Measurements from ENCODE around the gene CLSTN2. TPM values are rescaled to one million over a fixed set of nuclear protein-coding genes. Genes with fewer than 3 reads are reported as not detected.

The CLSTN2 gene
- total RNA-seq, 4 donors from 2014 or later: 2.7 to 5.0 (median 3.1) TPM

DNA sequence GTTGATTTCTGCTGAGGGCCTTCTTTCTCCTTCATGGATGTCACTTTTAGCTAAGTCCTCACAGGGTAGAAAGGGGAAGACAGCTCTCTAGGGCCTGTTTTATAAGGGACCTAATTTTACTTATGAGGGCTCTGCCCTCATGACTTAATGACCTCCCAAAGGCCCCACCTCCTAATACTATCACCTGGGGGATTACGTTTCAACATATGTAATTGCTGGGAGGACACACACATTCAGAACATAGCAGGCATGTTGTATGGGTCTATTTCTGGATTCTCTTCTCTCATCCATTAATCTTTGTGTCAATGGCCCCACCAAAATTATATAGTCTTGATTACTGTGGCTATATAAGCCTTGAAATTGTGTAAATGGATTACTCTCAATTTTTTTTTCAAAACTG, 255.0 kb downstream of the CLSTN2 start:
- Histone ChIP-seq H3K9me3 (no peaks in the 10 kb centered on the region), H3K27ac (no peak overlapping the region), H3K4me3 (no peak overlapping the region), H3K4me1 (peaks cover 0 to 9% (median 0%) of the 10 kb centered on the region in 4 donors), H3K27me3 (no peaks in the 10 kb centered on the region), H3K36me3 (no peaks in the 10 kb centered on the region)
- DNase-seq: no peak
- TF ChIP-seq, protein P1, sequence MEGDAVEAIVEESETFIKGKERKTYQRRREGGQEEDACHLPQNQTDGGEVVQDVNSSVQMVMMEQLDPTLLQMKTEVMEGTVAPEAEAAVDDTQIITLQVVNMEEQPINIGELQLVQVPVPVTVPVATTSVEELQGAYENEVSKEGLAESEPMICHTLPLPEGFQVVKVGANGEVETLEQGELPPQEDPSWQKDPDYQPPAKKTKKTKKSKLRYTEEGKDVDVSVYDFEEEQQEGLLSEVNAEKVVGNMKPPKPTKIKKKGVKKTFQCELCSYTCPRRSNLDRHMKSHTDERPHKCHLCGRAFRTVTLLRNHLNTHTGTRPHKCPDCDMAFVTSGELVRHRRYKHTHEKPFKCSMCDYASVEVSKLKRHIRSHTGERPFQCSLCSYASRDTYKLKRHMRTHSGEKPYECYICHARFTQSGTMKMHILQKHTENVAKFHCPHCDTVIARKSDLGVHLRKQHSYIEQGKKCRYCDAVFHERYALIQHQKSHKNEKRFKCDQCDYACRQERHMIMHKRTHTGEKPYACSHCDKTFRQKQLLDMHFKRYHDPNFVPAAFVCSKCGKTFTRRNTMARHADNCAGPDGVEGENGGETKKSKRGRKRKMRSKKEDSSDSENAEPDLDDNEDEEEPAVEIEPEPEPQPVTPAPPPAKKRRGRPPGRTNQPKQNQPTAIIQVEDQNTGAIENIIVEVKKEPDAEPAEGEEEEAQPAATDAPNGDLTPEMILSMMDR (IDR thresholded peaks at IDR 0.05): no peak
- no peak for TF ChIP-seq POLR2A (IDR thresholded peaks at IDR 0.05)

DNA sequence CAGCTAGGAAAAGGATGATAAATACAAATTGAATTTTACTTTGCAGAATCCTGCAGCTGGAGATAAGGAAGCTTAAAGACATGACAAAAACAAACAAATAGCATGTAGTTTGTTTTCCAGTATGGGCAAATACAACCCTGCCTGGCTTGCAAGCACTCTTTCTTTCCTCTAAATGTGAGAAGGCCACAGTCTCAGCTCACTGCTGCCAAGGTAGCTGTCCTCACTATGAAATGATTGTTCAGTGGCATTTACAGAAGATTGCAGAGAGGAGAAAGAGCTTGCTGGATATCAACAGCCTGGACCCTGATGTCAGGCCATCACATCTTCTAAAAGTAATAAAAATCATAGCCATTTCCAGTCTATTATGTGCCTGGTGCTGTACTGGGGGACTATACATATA, 262.0 kb downstream of the CLSTN2 start:
- no peak overlapping the region for H3K4me3 ChIP-seq
- TF ChIP-seq, protein P1 (IDR thresholded peaks at IDR 0.05): no peak
- TF ChIP-seq POLR2A (IDR thresholded peaks at IDR 0.05): no peak
- no peak overlapping the region for H3K27ac ChIP-seq
- no peak for DNase-seq
- H3K27me3 ChIP-seq: no peaks in the 10 kb centered on the region
- H3K9me3 ChIP-seq: no peaks in the 10 kb centered on the region
- no peaks in the 10 kb centered on the region for H3K4me1 ChIP-seq
- no peaks in the 10 kb centered on the region for H3K36me3 ChIP-seq

DNA sequence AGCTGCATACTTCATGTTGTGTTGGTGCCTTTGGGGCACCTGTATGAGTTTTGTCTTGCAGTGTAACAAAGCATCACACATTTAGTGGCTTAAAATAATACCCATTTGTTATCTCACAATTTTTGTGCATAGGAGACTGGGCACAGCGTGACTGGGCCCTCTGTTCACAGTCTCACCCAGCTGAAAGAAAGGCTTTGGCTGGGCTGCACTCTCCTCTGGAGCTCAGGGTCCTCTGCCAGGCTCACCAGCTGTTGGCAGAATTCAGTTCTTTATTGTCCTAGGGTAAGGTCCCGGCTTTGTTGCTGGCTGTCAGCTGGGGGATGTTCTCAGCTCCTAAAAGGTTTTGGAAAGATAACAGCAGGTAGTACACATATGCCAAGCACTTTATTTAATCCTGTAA, 263.3 kb downstream of the CLSTN2 start:
- no peak overlapping the region for H3K27ac ChIP-seq
- H3K36me3 ChIP-seq: no peaks in the 10 kb centered on the region
- TF ChIP-seq, protein P1 (IDR thresholded peaks at IDR 0.05): no peak
- no peak for TF ChIP-seq POLR2A (IDR thresholded peaks at IDR 0.05)
- H3K4me3 ChIP-seq: no peak overlapping the region
- DNase-seq: no peak
- H3K27me3 ChIP-seq: no peaks in the 10 kb centered on the region
- H3K9me3 ChIP-seq: no peaks in the 10 kb centered on the region
- H3K4me1 ChIP-seq: no peaks in the 10 kb centered on the region

DNA sequence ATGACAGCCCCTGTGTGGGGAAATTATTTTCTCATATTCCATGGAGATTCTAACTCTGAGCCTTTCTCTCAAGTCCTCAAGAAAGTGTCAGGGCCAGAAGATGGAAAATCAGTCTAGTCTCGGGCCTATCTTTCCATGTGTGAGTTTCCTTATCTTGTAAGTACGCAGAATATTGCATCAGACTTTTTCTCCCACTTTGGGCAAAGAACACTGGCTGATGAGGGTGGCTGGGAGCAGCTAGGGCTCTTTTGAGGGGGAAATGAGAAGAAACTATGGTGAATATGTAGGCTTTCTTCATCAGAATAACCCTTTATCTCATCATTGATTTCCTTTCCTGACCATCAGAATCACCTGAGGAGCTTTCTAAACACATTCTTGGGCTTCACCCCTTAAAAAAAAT, 264.0 kb downstream of the CLSTN2 start:
- H3K27me3 ChIP-seq: no peaks in the 10 kb centered on the region
- DNase-seq: no peak

DNA sequence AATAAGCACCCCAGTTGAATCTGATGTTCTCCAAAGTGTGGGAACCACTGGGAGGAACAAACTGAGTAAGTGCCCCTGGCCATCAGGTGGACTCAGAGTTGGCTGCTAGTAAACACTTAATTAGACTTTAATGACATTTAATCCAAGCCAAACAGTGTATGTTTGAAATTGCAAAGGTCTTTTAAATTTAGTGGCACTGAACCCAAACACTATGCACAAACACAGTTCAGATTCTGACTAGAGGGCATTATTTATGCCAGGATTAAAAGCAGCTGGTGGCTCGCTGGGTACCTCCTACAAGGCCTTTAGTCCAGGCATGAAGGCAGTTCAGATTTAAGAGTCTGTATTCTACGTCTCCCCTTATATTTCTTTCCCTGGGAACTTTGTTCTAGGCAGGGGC, 264.8 kb downstream of the CLSTN2 start:
- Histone ChIP-seq H3K27ac (no peak overlapping the region), H3K36me3 (no peaks in the 10 kb centered on the region), H3K4me3 (no peak overlapping the region), H3K9me3 (no peaks in the 10 kb centered on the region), H3K4me1 (no peaks in the 10 kb centered on the region), H3K27me3 (no peaks in the 10 kb centered on the region)
- TF ChIP-seq, protein P1 (IDR thresholded peaks at IDR 0.05): no peak
- TF ChIP-seq POLR2A (IDR thresholded peaks at IDR 0.05): no peak
- DNase-seq: no peak

More for the DNA sequence above, 264.0 kb downstream of the CLSTN2 start:
- H3K36me3 ChIP-seq: no peaks in the 10 kb centered on the region
- H3K27ac ChIP-seq: no peak overlapping the region
- H3K4me3 ChIP-seq: no peak overlapping the region
- no peaks in the 10 kb centered on the region for H3K9me3 ChIP-seq
- TF ChIP-seq POLR2A (IDR thresholded peaks at IDR 0.05): no peak
- TF ChIP-seq, protein P1 (IDR thresholded peaks at IDR 0.05): no peak
- H3K4me1 ChIP-seq: no peaks in the 10 kb centered on the region

DNA sequence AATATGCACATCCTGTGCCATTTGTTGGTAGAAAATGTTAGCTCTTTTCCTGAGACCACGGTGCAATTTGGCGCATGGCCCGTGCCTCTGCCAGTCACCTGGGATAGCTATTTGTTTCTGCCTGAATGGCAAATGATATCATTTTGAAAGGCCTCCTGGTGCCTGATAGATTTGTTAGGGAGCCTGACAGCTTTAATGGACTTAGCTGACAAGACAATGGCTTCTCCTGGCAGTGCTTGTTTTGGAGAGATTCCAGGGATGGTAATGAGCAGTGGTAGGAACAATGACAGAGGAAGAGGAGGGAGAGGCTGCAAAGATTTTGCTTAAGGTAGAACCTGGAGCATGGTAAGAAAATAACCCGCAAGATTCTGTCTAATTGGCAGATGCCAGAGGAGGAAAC, 268.5 kb downstream of the CLSTN2 start:
- Histone ChIP-seq H3K27ac (no peak overlapping the region), H3K4me3 (no peak overlapping the region)
- no peak for TF ChIP-seq POLR2A (IDR thresholded peaks at IDR 0.05)
- TF ChIP-seq, protein P1 (IDR thresholded peaks at IDR 0.05): no peak

More for the DNA sequence above, 268.5 kb downstream of the CLSTN2 start:
- no peak for DNase-seq
- no peaks in the 10 kb centered on the region for H3K4me1 ChIP-seq
- H3K27me3 ChIP-seq: no peaks in the 10 kb centered on the region
- no peaks in the 10 kb centered on the region for H3K9me3 ChIP-seq
- H3K36me3 ChIP-seq: no peaks in the 10 kb centered on the region
